T-helper 22 cell (primary cell): ENCODE results near the gene ROPN1.
"Not testable (repeated sequence)": the region's sequence is repeated elsewhere in the genome, so short reads cannot be mapped to it uniquely, and the experiment has no call there.

Experiments used
- DNase-seq: peaks from one replicate; pipeline ENCODE4 v3.0.0-alpha.2; 2020; ENCODE audit warnings: low read depth

Gene ROPN1

DNA sequence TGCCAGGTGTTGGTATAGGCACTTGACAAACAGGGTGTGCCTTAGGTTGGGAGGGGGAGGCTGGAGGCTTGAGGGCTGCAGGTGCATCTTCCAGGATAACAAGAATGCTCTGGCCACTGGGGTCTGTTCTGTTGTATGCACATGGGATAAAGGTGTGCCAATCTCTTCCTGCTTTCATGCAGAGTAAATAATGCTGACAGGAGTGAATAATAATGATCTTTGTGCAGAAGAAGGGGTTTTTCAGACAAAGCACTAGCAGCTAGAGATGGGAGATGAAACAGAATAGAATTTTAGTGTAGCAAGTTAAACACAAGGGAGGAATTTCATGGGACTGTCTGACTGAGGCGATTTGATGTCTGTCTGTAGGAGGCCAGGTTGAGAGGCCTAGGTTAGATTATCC lies 1.9 kb upstream of the ROPN1 start:
- DNase-seq: no peak

DNA sequence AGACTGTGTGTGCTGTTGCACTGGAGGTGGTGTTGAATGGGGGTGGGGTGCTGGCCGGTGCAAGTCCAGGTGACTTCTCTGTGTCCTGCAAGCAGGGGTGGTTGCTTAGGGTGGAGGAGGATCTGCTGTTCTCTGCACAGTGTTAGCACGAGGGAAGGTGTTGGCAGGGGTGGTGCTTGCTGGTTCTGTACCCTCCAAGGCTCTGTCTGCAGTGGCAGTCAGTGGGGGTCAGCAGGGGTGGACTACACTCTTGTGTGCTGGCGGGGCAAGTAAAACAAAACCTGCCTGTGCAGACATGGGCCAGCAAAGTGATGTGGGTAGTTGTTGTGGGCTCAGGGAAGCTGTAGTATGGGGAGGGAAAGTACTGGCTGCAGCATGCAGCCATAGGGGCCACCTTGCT lies 5.5 kb downstream of the ROPN1 start:
- no peak for DNase-seq

DNA sequence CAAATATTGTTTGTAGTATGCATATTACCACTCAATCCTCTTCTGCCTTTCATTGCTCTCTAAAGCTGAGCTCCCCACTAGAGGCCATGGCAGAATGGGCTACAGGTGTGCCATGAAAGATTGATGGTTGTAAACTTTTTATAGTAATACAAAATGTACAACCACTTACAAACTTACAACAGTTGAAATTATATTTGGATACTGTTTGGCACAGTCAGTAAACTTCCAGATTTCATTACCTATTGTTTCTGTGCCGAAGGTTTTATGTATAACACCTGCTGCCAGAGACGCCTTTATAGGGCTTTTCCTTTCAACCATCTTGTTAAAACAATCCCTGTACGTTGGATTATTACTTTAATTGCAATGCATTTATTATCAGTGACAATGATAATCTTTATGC lies 7.0 kb downstream of the ROPN1 start:
- DNase-seq: no peak

DNA sequence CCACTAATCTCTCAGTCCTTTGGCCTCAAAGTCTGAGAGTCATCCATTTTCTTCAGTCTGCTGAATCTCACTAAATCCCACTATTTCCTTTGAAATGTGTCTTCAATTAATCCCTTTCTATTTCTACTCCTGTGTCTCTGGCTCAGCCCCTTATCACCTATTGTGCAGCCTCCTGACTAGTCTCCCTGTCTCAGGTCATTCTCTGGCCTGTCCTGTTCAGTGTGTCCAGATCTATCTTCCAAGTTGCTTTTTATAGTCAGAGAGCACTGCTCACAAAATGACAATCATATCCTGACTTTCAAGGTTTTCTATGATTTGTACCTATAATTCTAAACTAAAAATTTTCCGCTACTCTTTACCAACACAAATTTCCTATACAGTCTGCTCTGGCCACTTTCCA lies 7.6 kb downstream of the ROPN1 start:
- no peak for DNase-seq

DNA sequence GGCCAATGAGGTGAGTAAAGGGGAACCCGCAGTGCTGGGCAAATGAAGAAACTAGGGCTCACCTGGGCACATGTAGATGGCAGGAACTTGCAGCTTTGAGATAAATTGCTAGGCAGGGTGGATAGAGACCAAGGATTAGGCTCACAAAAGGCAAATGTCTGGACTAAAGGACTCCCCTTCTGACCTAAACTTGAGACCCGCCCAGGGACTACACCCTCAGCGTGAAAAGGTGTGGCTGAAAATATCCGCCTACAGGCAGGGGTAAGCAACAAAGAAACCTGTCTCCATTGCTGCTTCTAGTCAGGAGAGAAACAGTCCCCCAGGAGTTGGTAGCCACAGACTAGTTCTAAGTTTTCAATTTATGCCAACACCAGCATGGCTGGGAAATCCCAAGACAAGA lies 10.6 kb downstream of the ROPN1 start:
- DNase-seq: not testable (repeated sequence)

DNA sequence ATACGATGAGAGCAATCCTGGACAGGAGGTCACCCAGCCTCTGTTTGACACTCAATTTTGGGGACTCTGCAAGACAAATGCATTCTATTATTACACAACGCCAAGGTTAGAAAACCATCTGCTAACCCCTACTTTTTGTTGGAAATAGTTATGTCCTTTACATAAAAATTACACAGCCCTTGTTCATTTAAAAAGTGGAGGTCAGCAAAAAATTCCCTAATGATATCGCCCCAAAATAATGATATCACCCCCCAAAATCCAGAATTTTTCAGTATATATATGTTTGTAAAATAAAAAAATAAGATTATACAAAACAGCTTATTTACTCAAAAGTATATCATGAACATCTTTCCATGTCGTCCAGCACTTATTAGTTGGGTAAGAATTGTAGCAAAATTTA lies 11.4 kb downstream of the ROPN1 start:
- DNase-seq: no peak

DNA sequence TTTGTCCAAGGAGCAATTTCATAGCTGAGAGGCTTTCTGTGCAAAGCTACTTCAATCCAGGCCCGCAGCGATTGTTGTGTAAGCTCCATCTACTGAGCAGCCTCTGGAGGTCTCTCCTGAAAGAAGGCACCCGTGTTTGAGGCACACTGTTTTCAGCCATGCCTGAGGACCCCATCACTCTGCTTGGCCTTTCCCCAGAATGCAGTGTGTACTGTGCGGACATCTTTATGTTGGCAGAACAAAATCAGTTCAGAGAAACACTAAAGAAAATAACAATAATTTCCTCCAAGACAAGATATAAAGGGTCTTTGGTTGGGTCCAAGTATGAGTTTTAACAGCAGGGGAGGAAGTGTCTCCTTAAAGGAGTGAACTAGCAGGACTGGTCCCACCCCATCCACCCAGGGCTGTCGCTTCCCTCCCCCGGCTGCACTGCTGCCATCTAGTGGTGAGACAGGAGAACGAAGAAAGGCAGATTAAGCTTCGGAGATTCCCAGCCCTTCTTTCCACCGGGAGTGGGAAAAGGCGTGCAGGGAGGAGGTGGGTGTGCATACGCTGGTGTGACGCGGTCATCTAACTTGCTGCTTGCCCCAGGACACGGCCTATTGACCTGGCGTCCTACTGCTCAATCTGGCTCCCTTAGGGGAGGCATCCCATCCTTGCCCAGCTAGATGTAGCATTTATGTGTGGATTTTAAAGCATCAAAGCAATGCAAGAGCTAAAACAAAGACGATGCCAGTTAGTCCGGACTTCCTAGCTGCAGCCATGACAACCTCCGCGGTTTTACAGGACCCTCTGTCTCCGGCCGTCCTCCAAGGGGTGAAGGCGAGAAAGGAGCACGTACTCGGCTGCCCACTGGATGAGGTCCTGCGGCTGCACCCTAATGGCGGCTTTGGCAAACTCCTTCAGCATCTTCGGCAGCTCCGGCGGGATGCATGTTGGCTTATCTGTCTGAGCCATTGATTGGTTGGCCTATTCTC lies 12.1 kb downstream of the ROPN1 start:
- not testable (repeated sequence) for DNase-seq

DNA sequence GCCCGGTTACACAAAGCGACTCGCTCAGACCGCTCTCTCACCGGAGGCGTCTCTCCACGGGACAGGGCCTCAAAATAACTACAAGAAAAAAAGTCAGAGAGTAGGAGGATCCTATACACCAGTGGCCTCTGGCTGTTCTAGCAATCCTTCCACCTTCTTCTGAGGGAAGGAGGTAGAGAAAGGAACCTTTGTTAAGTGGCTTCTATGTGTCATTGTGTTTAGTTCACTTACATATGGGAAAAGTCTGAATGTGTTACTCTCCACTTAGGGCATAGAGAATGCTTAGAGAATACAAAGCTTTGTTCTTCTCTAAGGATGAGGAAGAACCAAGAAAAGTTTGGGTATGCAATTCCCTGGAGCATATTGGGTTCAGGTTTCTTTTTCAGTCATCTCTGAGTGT lies 15.0 kb downstream of the ROPN1 start:
- DNase-seq: not testable (repeated sequence)

DNA sequence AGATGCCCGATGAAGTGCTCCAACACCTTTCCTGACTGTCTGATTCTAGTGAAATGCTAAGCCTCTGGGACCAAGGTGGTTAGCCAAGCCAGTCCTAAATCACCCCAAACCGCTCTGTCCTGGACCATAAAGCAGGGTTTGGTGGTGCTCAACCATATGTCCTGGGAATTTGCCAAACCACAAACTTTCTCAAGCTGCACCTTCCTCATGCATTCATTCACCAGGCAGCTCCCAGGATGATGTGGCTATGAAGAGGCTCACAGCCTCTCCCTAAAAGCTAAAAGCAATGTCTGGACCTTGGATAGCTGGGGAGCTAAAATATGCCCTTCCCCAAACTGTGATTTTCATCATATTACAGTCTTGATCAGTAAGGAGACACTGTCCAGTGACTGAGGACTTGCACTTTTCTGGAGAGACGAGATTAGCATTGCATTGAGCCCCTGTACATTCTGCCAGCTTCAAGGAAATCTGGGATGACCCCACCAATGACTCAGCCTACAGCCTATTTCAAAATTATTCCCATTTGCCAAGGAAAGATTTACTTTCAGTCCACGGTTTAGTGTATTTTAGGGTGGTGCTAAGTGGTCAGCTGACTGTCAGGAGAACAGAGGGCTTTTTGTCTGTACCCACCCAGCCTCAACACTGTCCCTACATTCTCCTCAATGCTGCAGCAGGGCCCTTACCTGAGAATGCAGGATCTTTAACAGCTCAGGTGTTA lies 15.6 kb downstream of the ROPN1 start:
- DNase-seq: not testable (repeated sequence)

DNA sequence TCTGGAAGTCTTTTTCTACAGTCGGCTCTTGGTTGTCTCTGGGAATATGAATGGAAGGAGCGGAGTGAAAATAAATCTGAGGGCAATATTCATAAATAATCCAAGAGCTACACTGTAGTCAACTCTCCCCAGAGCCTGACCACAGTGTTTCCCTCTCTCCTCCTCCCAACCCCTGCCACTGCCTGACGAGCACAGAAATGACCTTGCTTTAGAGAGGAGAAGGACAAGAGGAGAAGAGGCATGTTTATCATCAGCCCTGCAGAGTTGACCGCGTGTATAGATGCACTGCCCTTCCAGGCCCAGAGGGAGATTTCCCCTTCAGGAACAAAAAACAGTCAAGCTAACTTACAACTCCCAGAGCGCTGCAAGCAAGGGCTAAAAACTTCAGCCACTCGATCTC lies 16.9 kb downstream of the ROPN1 start:
- not testable (repeated sequence) for DNase-seq

DNA sequence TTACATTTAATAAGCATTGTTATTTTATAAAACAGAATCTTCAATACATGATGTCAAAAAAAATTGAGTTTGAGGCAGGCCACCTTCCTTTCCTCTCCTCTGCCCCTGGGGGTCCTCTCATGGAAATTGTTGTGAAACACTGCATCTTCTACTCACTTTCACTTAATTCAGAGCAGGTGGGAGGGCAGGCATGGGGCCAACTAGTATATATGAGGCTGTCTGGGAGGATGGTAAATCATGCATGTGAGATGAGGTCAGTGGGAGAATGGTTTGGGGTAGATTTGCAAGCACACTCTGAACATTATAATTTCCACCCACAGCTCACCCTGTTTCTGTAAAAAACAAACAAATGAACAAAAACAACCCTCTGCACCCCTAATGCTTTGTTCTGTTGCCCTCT lies 20.5 kb downstream of the ROPN1 start:
- no peak for DNase-seq

DNA sequence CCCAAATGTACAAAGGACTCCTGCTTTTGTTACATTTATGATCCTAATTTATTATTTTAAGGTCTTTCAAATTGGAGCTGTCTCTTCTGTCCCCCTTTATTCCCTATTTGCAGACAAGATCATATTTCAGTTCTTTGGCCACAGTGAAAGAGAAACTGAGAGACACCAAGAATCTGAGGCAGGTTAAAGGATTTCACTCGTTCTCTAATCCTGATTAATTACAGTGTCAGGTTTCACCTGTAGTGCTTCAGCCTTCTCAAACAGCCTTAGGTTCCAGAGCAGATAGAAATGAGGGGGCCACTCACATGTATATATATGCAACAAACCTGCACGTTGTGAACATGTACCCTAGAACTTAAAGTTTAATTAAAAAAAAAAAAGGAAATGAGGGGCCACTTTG lies 24.7 kb downstream of the ROPN1 start:
- not testable (repeated sequence) for DNase-seq

DNA sequence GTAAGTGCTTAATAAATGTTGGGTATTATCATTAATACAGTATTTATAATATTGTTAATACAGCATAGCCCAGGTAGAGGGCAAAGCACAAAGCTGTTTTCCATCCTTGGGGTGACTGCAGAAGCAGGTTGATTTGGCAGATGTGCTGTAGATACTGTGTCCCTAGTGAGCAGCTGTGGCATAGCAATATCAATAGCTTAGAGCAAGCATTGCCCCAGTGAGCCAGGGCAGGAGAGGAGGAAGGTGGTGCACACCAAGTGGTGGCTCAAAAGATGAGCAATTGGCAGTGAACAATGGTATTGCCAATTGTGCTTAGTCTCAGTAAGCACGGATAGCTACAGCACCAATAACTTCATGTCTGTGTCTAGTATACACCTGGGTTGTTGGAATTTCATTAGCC lies 25.1 kb downstream of the ROPN1 start:
- not testable (repeated sequence) for DNase-seq

DNA sequence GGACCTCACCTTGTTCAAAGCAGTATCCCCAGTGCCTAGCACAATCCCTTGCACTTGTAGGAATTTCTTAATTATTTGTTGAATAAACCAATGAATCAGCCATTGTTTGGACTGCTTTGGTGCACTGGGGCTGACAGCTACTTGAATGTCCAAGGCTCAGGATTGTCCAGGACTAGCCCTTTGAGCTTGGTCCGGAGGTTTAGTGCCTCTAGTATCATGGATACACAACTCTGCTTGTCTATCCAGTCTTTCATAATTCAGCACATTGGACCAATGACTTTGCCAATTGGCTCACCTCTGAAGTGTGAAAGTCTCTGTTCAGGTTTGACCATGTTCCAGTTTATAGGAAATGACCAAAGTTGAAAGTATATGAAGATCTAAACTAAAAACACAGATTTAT lies 27.1 kb downstream of the ROPN1 start:
- DNase-seq: not testable (repeated sequence)

DNA sequence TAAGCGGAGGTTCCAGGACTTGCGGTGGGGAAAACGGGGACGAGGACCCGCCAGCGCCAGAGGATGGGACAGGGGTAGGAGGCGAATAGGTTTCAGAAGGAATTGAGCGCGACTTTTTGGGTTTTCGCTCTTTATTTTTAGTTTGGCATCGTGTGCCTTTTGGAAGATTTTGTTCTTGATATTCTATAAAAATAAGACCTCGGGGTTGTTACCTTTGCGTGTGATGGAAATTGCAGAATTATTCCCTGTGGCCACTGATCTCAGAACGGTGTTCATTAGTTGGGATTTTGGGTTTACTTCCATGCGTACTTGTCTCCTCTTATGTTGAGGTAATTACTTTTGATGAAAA lies 30.4 kb downstream of the ROPN1 start:
- DNase-seq: no peak

DNA sequence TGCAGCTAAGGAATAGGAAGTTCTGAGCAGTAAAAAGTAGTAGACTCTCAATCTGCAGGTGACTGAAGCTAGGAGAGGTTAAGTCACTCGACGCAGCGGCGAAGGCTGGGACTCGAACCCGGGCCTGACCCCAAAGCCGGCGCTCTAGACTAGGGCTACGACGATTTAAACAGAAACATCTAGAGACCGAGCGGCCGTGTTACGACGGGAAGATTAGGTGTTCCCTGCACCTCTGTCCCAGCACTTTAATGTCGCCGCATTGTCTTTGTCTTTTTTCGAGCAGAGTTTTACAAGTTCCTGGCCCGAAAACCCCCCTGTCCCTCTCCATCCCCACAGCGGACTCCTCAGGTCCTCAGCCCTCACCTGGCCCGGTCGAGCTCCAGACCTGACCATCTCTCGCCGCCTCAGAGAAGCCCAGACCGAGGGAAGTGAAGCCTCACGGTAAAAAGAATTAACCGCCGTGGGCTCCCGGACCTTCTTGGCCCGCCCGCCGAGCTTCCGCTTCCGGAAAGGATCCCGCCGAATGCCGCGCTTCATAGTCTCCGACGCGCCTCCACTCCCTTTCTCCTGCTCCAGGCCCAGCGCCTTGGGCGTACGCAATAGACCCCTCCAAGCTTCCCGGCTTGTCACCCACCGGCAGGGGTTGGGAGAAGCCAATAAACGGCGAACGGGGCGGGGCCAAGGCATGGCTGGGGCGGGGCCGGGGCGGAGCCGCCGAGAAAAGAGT lies 31.0 kb downstream of the ROPN1 start, which contains the start of gene CCDC14:
Gene CCDC14 (minus strand): TSS at position 449 of the 727 bp plus-strand sequence. CDS start 56 bp downstream, at position 393.
- peak; percentile 70 for DNase-seq

DNA sequence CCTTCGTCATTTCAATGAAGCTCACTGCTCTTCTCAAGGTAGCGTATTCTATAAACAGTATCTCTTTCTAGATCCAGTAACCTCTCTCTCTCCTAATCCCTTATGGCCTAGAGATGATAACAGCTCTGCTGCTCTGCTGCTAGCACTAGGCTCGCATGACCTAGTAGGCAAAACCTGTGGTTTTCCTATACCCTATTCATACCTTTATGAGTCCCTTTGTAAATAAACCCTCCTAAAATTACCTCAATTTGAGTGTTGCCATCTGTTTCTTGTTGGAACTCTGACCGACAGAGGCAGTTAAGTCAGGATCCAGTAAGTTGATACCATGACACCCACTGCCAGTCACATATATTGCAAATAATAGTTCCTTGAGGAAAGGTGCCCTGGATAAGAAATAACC lies 38.2 kb downstream of the ROPN1 start:
- DNase-seq: no peak

DNA sequence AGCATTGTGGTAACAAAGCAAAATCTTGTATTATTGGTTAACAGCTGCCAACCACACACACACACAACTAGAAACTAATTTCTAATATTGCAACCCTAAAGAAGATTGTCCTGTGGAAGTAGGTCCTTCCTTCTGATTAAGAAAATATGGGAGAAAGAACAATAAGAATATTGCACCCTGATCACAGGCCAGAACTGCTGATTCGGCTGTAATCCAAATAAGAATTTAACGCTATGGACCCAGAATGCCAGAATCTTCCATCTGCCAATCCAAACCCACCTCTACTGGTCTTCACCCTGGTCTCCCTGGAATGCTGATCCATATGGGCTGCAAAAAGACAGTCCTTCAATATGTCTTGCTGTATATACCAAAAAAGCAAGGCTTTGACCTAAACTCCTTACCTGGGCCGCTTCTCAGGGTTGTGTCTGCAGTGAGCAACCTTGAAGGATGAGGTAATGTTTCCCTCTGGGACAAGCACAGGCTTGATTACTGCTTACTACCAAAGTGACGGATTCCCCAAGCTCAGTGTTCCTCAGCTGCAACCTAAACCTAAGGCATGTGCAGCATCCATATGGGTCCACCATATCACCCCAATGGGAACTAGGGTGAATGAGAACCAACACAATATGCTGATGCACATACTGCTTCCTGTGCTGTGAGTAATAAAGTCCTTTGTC lies 38.9 kb downstream of the ROPN1 start:
- no peak for DNase-seq

DNA sequence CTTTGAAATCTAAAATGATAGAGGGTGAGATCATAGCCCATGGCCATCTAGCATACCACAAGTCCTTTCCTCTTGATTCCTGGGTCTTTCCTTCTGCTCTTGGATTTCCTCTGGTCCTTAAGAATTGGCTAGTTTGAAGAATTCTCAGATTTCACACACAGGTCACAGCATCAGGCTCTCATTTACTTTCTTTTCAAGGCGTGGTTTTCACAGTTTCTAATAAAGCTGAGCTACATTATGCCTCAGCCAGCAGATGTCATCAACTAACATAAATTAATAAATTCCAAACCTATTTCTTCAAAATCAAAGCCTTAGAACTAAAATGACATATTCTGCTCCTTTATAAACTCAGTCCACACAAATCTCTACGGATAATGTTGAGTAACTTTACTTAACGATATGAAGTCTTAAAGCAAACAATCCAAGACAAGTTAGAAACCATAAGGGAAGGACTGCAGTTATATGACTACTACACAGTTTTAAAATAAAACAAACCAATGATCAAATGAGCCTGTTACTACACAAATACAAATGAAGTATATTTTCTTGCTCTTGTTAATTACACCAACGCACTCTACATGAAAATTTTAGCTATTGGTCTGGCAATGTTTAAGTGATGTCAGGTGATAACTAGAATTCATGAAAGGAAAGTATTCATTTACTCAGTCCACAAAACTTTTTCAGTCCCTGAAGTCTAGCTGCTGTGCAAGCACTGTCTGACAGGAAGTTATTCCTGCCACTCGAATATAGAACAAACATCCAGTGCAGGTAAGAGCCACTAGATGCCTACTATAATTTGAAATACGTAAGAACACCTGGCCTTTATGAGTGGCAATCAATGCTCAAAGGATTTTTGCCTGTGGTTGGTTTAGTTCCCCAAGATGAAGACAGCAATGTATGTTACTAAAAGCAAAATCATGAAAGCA lies 40.1 kb downstream of the ROPN1 start:
- DNase-seq: no peak

DNA sequence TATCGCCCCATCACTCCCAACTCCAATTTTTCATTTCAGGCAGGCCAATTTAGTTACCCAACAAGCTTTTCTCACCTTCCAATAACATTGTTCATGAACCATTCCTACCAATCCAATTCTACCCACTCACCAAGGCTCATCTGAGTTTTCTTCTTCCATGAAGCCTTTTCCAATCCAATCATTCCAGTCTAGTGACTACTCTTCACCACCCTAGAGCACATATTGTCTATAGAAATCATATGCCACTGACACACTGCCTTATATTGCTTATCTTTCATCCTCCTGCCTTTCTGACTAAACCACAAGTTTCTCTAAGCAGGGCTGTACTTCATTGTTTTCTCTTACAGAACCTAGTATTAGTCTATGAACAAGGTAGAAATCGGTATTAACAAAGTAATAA lies 42.3 kb downstream of the ROPN1 start:
- no peak for DNase-seq

DNA sequence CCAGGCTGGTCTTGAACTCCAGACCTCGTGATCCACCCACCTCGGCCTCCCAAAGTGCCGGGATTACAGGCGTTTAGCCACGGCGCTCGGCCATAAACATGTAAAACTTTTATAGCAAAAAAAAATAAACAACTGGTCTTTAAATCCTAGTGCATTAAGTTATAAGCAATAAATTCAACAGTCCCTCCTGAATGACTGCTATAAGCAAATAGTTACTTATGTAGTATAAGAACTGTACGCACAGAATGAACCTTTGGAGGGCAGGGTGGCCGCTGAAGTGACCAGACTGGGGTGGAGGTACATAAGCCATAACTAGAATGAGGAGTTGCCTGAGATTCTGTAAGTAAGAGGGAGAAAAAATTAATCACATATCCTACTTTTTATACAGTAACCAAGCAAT lies 43.5 kb downstream of the ROPN1 start:
- no peak for DNase-seq
